Naive B cell (primary cell): ENCODE measurements around the gene SLC37A1. TPM values are rescaled to one million over a fixed set of nuclear protein-coding genes. Genes with fewer than 3 reads are reported as not detected.
A peak's percentile ranks its signal among the peaks of the same experiment; 100 is the strongest.

Experiments
- ATAC-seq, 2 donors: fragments of 150-1000 bp; cut with Tn5 transposase; 2 replicates each; pipeline ENCODE4 v1.10.0; 2021; ENCODE audit warnings: low read depth in 2 of 2, mild to moderate bottlenecking in 2 of 2, moderate library complexity in 2 of 2
- DNase-seq: peaks from one replicate; pipeline ENCODE4 v3.0.0; 2022
- H3K27ac Mint-ChIP-seq, 6 donors: one replicate each; pipeline ENCODE4 v1.8.0; 2020 to 2022; ENCODE audit warnings: mild to moderate bottlenecking in 6 of 6, mixed read lengths in 6 of 6, moderate library complexity in 5 of 6, inconsistent platforms in 2 of 6
- H3K27me3 Mint-ChIP-seq, 3 donors: one replicate each; pipeline ENCODE4 v1.8.0; 2021 to 2022; ENCODE audit warnings: mixed read lengths in 3 of 3, mild to moderate bottlenecking in 1 of 3
- H3K36me3 Mint-ChIP-seq, 2 donors: one replicate each; pipeline ENCODE4 v1.8.0; 2020 to 2022; ENCODE audit warnings: mixed read lengths in 2 of 2, inconsistent platforms in 1 of 2, mild to moderate bottlenecking in 1 of 2
- H3K4me1 Mint-ChIP-seq, 3 donors: one replicate each; pipeline ENCODE4 v1.8.0; 2020 to 2022; ENCODE audit warnings: mixed read lengths in 3 of 3, inconsistent platforms in 1 of 3, mild to moderate bottlenecking in 1 of 3, moderate library complexity in 1 of 3
- H3K4me3 Mint-ChIP-seq, 8 donors: one replicate each; pipeline ENCODE4 v1.8.0; 2020 to 2022; ENCODE audit warnings: mild to moderate bottlenecking in 8 of 8, mixed read lengths in 8 of 8, moderate library complexity in 8 of 8, inconsistent platforms in 2 of 8
- H3K9me3 Mint-ChIP-seq, 7 donors: one replicate each; pipeline ENCODE4 v1.8.0; 2020 to 2022; ENCODE audit warnings: mixed read lengths in 7 of 7, mild to moderate bottlenecking in 5 of 7, inconsistent platforms in 2 of 7, moderate library complexity in 1 of 7
- polyA plus RNA-seq, 6 donors: library from polyadenylated mRNA; unstranded; fragments of 300-500 nt; fragmentation: Illumina TruSeq; gene quantifications; one replicate each; pipeline ENCODE4 v1.2.3, GENCODE V29; 2021; ENCODE audit warnings: low read depth in 6 of 6

SLC37A1 gene
- polyA plus RNA-seq, 6 donors from 2014 or later: 4.9 to 15.7 (median 11.2) TPM

- peaks cover 0 to 4% (median 0%) of the 10 kb centered on the region in 3 donors for H3K4me1 Mint-ChIP-seq
- DNase-seq (no peak), ATAC-seq (no peak)
- no peaks in the 10 kb centered on the region for H3K27me3 Mint-ChIP-seq
- H3K36me3 Mint-ChIP-seq: peaks cover 16 to 25% of the 10 kb centered on the region in 2 donors
- no peaks in the 10 kb centered on the region for H3K9me3 Mint-ChIP-seq
- H3K4me3 Mint-ChIP-seq: no peak overlapping the region
- peak overlapping the region in 1 of 6 donors; percentile 44 for H3K27ac Mint-ChIP-seq
Observed at GRCh38 chr21:42567861-42568260, 54.2 kb downstream of the SLC37A1 start.

- no peaks in the 10 kb centered on the region for H3K27me3 Mint-ChIP-seq
- peaks cover 18 to 22% of the 10 kb centered on the region in 2 donors for H3K36me3 Mint-ChIP-seq
- peaks cover 0 to 4% (median 0%) of the 10 kb centered on the region in 3 donors for H3K4me1 Mint-ChIP-seq
- DNase-seq (no peak), ATAC-seq (no peak)
- H3K27ac Mint-ChIP-seq: peak overlapping the region in 2 of 6 donors; percentile 20 to 63
- no peaks in the 10 kb centered on the region for H3K9me3 Mint-ChIP-seq
- H3K4me3 Mint-ChIP-seq: no peak overlapping the region
Observed at GRCh38 chr21:42568376-42568775, 54.7 kb downstream of the SLC37A1 start.

- Mint-ChIP-seq H3K27me3 (no peaks in the 10 kb centered on the region), H3K27ac (peak overlapping the region in 2 of 6 donors; percentile 59 to 63), H3K4me1 (peaks cover 0 to 4% (median 0%) of the 10 kb centered on the region in 3 donors), H3K36me3 (peaks cover 17 to 22% of the 10 kb centered on the region in 2 donors), H3K9me3 (no peaks in the 10 kb centered on the region), H3K4me3 (no peak overlapping the region)
- ATAC-seq: no peak
- DNase-seq: no peak
Observed at GRCh38 chr21:42568866-42569731, 55.4 kb downstream of the SLC37A1 start.

GRCh38 chr21:42569732-42570301 lies 56.2 kb downstream of the SLC37A1 start:
- no peak for ATAC-seq
- H3K4me3 Mint-ChIP-seq: no peak overlapping the region
- peaks cover 17 to 19% of the 10 kb centered on the region in 2 donors for H3K36me3 Mint-ChIP-seq
- no peaks in the 10 kb centered on the region for H3K27me3 Mint-ChIP-seq
- peak overlapping the region in 2 of 6 donors; percentile 59 to 78 for H3K27ac Mint-ChIP-seq
- peaks cover 0 to 3% (median 0%) of the 10 kb centered on the region in 3 donors for H3K4me1 Mint-ChIP-seq
- H3K9me3 Mint-ChIP-seq: no peaks in the 10 kb centered on the region
- DNase-seq: no peak

GRCh38 chr21:42570362-42570761 lies 56.7 kb downstream of the SLC37A1 start:
- H3K4me1 Mint-ChIP-seq: no peaks in the 10 kb centered on the region
- H3K27ac Mint-ChIP-seq: no peak overlapping the region
- peak overlapping the region in 1 of 8 donors; percentile 12 for H3K4me3 Mint-ChIP-seq
- H3K9me3 Mint-ChIP-seq: peaks cover 0 to under 1% (median 0%) of the 10 kb centered on the region in 7 donors
- no peak for DNase-seq
- H3K36me3 Mint-ChIP-seq: peaks cover 15 to 18% of the 10 kb centered on the region in 2 donors
- H3K27me3 Mint-ChIP-seq: no peaks in the 10 kb centered on the region
- ATAC-seq: no peak

GRCh38 chr21:42570841-42571387 lies 57.3 kb downstream of the SLC37A1 start:
- H3K27me3 Mint-ChIP-seq: no peaks in the 10 kb centered on the region
- DNase-seq (no peak), ATAC-seq (no peak)
- H3K4me1 Mint-ChIP-seq: no peaks in the 10 kb centered on the region
- peak overlapping the region in 1 of 6 donors; percentile 66 for H3K27ac Mint-ChIP-seq
- H3K36me3 Mint-ChIP-seq: peaks cover 19 to 21% of the 10 kb centered on the region in 2 donors
- peaks cover 0 to 6% (median 2%) of the 10 kb centered on the region in 7 donors for H3K9me3 Mint-ChIP-seq
- H3K4me3 Mint-ChIP-seq: no peak overlapping the region

- Mint-ChIP-seq H3K27ac (peak overlapping the region in 3 of 6 donors; percentile 25 to 88 (median 35)), H3K4me3 (peak overlapping the region in 1 of 8 donors; percentile 50), H3K9me3 (peaks cover 2 to 11% (median 7%) of the 10 kb centered on the region in 7 donors), H3K27me3 (no peaks in the 10 kb centered on the region), H3K4me1 (no peaks in the 10 kb centered on the region), H3K36me3 (peaks cover 26 to 27% of the 10 kb centered on the region in 2 donors)
- no peak for ATAC-seq
- no peak for DNase-seq
Observed at GRCh38 chr21:42571391-42572150, 57.9 kb downstream of the SLC37A1 start.

- no peak for ATAC-seq
- Mint-ChIP-seq H3K27me3 (no peaks in the 10 kb centered on the region), H3K36me3 (peaks cover 40 to 42% of the 10 kb centered on the region in 2 donors), H3K27ac (peak overlapping the region in 1 of 6 donors; percentile 54), H3K9me3 (peaks cover 5 to 15% (median 10%) of the 10 kb centered on the region in 7 donors), H3K4me3 (no peak overlapping the region), H3K4me1 (no peaks in the 10 kb centered on the region)
- DNase-seq: no peak
Observed at GRCh38 chr21:42572906-42573495, 59.3 kb downstream of the SLC37A1 start.

- H3K36me3 Mint-ChIP-seq: peaks cover 45 to 48% of the 10 kb centered on the region in 2 donors
- no peak for ATAC-seq
Observed at GRCh38 chr21:42574234-42575027, 60.8 kb downstream of the SLC37A1 start.

GRCh38 chr21:42575111-42575510 lies 61.5 kb downstream of the SLC37A1 start:
- no peak for DNase-seq
- no peaks in the 10 kb centered on the region for H3K27me3 Mint-ChIP-seq
- H3K4me3 Mint-ChIP-seq: no peak overlapping the region
- no peaks in the 10 kb centered on the region for H3K4me1 Mint-ChIP-seq
- peaks cover 5 to 15% (median 10%) of the 10 kb centered on the region in 7 donors for H3K9me3 Mint-ChIP-seq
- no peak overlapping the region for H3K27ac Mint-ChIP-seq
- peaks cover 45 to 48% of the 10 kb centered on the region in 2 donors for H3K36me3 Mint-ChIP-seq
- ATAC-seq: no peak

More at GRCh38 chr21:42574234-42575027, 60.8 kb downstream of the SLC37A1 start:
- Mint-ChIP-seq H3K4me3 (no peak overlapping the region), H3K27ac (peak overlapping the region in 1 of 6 donors; percentile 33), H3K4me1 (no peaks in the 10 kb centered on the region), H3K9me3 (peaks cover 5 to 15% (median 10%) of the 10 kb centered on the region in 7 donors), H3K27me3 (no peaks in the 10 kb centered on the region)
- DNase-seq: no peak

GRCh38 chr21:42576639-42577038 lies 63.0 kb downstream of the SLC37A1 start:
- Mint-ChIP-seq H3K27ac (peak overlapping the region in 1 of 6 donors; percentile 16), H3K4me1 (no peaks in the 10 kb centered on the region), H3K9me3 (peaks cover 5 to 15% (median 10%) of the 10 kb centered on the region in 7 donors), H3K4me3 (no peak overlapping the region), H3K27me3 (no peaks in the 10 kb centered on the region), H3K36me3 (peaks cover 43 to 45% of the 10 kb centered on the region in 2 donors)
- DNase-seq (no peak), ATAC-seq (no peak)

- H3K4me3 Mint-ChIP-seq: no peak overlapping the region
- peaks cover 33 to 39% of the 10 kb centered on the region in 2 donors for H3K36me3 Mint-ChIP-seq
- DNase-seq (no peak), ATAC-seq (no peak)
- no peaks in the 10 kb centered on the region for H3K4me1 Mint-ChIP-seq
- H3K27ac Mint-ChIP-seq: peak overlapping the region in 1 of 6 donors; percentile 2
- peaks cover 5 to 15% (median 10%) of the 10 kb centered on the region in 7 donors for H3K9me3 Mint-ChIP-seq
- H3K27me3 Mint-ChIP-seq: no peaks in the 10 kb centered on the region
Observed at GRCh38 chr21:42578034-42578433, 64.4 kb downstream of the SLC37A1 start.
